NOMO-1 treated with DMSO at 0.1 percent for 48 hours (cell line): ENCODE results near the gene CDK5.

Experiments used
- DNase-seq: peaks from one replicate; lab custom pipeline; 2025; ENCODE audit not compliant: unreplicated experiment; lab: John Stamatoyannopoulos, UW

Gene CDK5

DNA sequence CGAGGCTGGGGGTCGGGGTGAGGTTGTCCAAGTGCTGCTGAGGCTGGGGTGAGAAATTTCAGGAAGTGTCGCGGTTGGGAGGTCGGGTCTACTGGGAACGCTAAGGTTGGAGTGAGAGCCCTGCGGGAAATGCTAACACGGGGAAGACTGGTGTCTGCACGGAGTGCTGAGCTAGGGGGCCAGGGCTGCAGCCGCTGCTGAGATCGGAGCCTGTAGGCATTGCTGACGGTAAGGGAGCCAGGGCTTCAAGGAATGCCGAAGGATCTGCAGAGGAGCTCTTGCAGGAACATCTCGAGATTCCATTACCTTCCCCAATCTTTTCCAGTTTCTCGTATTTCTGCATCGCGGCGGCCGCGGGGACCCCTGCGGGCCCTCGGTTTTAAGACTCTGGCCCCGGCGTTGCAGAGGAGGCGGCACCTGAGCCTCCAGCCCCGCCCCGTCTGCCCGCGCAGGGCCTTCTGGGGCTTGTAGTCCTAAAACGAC, at the start of gene CDK5:
CDK5 (minus strand) TSS at position 392 of the 483 bp plus-strand sequence; CDS start at position 343, 49 bp downstream.
- no peak for DNase-seq

DNA sequence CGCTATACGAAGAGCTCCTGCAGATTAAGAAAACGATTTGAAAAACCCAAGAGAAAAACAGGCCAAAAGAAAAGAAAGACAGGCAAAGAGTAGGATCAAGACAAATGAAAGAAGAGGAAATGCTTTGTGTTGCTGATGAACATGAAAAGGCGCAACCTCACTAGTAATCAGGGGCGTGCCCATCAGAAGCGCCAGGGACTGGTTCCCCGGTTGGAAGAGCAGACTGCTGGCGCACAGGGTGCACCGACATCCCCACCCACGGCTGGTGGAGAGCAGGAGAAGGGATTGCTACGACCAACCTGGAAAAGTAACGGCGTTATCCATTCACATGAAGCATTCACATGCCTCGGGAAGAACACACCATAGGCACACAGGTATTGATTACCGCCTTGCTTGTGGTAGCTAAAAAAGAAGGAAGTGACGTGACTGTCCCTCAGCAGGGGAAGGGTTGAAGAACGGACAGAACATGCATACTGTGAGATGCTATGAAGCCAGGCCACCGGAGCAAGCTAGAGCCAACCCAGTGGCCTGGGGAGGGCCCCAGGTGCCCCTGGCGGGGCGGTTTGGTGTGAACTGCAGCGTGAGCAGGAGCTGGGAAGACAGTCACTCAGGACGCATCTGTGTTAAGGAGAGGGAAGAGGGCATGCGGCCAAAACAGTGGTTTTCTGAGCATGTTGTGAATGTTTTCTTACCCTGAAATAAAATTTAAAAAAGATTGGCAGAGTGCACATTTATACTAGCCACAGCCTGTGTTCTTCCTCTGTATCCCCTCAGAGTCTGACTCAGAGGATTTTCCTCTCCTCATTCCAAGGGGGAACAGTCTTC, 46.9 kb upstream of the CDK5 start:
- no peak for DNase-seq

DNA sequence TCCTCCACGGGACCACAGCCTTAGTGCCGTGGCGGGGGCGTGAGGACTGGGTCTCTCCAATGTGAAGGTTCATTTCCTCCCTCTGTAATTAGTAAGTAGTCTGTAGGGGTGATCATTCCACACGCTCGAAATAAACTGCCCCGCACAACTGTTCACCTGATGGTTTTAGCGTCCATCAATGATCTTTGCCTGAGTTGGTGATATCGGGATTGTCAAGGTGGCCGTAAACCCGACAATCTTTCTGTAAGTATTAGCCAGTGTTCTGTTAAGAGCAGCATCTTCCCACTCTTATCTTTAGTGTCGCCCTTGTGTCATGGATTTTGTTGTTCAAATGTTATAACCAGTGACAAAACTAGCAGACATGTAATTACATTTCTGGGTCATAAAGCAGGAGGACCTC, 46.3 kb upstream of the CDK5 start:
- DNase-seq: no peak

DNA sequence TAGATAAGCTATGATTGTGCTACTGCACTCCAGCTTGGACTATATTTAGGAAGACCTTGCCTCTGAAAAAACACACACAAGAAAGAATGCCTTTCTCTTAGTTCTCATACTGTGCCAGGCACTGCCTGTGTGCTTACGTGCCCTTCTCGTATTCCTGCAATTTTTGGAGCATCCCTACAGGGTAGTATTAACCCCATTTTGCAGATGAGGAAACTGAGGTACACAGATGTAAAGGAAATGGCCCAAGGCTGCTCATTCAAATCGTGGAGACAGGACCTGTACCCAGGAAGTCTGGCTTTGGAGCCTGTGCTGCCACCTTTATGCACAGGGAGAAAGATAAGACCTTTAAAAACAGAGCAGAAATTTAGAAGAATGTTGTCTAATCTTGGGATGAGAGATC, 45.3 kb upstream of the CDK5 start:
- DNase-seq: no peak

DNA sequence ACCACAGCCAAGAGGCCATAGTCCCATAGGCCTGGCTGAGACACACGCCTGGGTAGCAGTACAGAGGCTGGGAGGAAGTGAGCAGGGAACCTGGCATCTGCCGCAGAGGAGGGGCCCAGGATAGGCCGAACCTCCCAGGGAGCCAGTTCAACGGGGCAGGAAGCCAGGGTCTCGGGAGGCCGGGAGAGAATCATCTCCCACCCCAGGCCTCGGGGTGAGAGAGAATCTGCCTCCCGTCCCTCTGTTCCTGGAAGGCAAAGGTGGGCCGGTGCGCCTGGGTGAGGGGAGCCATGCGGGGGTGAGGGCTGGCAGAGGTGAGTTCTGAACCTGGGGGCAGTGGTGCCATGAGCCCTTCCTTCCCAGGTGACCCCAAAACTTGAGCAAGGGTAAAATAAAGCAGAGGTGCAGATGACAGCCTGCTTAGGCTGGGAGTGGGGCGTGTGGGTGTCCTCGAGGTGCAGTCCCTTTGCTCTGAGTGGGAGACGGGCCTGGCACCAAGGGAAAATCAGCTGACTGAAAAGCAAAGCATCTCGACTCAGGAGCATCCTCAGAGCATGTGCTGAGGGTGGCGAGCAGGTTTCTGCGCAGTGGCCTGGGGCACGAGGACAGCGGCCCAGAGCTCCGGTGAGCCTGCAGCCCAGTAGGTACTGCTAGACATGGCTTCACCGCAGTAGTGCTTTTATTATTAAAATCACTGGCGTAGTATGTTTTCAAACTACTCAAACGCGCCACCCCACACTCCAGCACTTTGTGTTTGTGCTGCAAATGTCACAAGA, 44.1 kb upstream of the CDK5 start:
- no peak for DNase-seq

DNA sequence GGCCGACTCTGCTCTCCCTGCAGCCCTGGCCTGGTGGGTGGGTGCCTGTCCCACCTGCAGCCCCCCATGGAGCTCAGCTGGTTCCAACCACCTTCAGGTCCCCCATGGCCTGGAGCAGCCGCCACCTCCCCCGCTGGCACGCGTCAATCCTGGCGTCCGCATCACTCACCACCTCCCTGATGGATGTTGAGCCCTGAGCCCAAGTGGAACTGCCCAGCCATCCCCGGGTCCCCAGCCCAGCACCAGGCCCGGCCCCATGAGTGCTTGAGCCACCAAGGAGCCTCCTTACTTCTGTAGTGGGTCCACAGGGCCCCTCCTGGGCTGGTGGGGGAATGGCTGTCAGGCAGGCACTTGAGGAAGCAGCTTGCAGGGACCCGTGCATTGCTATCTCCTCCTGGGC, 43.2 kb upstream of the CDK5 start:
- no peak for DNase-seq

DNA sequence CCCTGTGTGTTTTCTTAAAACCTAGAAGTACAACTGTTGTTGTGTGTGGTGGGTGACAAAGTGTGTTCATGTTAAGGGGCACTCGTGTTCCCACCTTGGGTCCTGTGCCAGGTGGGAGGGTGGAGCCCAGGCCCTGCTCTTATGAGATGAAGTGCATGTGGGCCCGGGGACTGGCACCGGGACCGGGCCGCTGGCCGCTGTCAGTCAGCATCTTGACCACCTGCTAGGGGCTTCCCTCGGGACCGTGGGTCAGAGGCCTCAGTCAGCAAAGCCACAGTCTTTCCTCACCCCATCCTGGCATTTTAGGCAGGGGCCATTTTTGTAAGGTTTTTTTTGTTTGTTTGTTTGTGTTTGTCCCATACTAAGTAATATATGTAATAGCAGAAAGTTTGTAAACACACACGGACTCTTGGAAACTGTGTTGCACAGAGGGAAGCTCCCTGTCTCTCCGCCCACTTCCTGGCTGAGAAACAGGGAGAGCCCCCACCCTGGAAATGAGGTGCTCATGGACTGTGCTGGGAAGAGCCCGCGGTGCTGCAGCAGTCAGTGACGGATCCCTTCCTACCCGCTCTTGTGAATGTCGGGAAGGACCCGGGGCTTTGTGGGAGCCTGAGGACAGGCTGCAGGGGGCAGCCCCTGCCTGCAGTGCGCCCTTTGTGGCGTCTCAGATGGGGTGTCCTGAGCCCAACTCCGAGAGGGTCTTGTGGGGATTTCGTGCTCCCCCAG, 42.0 kb upstream of the CDK5 start:
- no peak for DNase-seq

DNA sequence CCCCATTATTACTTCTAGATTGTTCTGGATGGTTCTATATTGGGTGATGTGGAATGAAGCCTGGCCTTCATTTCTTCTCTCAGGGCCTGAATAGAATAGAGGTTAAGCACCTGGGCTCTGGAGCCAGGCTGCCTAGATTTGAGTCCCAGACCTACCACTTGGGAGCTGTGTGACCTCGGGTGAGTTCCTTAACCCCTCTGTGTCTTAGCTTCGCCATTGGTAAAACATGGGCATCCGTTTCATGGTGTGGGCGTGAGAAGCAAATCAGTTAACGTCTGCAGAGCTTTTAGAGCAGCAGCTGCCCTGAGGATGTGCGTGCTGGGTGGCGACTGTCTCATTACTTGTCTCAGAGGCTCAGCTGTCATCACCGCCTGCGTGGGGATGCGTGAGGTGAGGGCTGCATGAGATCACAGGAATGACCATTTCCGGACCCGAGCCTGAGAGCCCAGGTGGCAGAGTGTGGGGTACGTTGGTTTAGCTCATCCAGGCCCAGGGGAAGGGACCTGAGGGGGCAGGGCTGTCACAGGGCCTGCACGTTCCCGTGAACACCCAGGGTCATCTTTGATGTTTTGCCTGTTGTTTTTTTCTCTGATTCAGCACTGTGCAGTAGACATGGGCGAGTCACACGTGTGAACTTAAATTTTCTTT, 38.3 kb upstream of the CDK5 start:
- no peak for DNase-seq

DNA sequence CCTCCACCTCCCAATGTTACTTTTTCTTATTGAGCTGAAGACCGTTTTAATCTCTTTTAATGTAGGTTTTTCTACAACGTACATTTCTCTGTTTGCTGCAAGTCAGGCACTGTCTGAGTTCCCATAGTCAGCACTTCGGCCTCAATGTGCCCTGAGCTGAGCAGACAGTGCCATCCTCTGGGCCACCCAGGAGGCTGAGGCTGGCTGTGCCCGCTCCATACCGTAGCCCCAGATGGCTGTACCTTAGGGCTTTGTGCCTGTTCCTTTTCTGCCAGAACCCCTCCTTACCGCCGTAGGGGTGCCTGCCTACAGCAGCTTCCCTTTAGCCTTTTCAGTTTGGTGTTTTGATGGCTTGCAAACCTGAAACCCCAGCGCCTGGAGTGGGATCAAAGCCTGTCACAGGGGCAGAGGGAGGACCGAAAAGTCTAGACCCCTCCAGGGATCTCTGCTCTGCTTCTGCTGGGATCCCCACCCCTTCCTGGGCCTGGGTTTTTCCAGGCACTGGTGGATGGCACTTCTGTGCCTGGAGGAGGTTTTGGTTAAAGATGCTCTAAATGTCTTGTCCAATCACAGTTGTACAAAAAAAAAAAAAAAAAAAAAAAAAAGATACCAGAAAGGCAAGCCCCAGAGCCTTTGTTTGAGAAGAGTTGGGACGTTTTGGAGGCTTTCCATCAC, 37.6 kb upstream of the CDK5 start:
- DNase-seq: no peak

DNA sequence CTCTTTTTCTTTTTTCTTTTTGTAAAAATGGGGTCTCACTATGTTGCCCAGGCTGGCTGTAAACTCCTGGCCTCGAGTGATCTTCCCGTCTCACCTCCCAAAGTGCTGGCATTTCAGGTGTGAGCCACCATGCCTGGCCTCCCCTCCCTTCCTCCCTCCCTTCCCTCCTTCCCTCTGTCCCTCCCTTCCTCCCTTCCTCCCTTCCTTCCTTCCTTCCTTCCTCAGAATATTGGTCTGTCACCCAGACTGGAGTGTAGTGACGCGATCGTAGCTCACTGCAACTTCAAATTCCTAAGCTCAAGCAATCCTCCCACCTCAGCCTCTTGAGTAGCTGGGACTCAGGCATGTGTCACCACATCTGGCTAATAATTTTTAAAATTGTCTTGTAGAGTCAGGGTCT, 37.0 kb upstream of the CDK5 start:
- DNase-seq: no peak

DNA sequence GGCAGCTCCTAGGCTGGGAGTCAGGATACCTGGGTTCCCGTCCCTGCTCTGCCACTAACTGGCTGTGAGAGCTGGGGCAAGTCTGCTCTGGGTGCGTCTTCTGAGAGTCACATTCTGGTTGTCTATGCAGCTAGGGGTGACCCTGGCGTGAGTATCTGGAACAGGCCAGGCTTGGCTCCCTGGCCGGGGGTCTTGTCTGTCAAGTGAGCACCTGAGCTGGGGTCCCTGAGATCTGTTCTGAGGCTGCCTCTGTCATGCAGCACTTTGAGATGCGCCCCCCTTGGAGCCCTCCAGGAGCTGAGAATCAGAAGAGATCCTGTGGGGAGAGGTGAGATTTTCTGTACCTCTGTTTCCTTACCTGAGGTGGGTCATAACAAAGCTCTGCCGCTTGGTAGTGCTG, 36.1 kb upstream of the CDK5 start:
- no peak for DNase-seq

DNA sequence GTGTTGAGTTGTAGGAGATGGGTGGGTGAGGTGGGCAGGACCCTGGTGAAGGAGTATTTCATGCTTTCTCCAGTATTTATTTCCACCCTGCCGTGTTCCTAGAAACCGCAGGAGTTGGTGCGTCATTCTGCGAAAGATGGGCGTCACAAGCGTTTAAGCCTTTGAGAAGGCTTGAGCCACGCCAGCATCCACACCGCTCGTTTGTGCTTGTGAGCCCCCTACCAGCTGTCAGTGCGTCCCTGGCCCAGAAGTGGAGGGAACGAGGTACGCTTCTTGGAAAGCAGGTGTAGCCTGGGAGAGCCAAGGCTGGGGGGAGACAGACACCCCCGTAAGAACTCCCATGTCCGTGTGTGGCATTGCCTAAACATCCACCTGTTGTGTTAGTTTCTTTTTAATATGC, 34.3 kb upstream of the CDK5 start:
- DNase-seq: no peak

DNA sequence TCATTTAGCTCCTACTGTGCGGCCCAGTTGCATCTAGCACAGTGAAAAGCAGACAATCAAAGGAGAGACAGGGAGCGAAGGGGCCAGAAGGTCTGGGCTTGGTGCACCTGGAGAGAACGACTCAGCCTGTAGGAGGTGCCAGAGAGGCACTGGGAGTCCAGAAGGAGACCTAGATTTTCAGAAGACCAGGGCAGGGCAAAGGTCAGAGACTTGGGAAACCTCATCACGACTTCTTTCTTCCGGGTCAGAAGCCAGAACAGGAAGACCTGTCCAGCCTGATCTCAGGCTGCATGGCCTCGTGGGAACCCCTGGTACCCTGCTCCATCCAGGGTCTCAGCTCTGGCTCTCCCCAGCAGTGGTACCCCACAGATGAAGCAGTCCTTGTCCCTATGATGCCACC, 33.7 kb upstream of the CDK5 start:
- DNase-seq: peak; percentile 34

DNA sequence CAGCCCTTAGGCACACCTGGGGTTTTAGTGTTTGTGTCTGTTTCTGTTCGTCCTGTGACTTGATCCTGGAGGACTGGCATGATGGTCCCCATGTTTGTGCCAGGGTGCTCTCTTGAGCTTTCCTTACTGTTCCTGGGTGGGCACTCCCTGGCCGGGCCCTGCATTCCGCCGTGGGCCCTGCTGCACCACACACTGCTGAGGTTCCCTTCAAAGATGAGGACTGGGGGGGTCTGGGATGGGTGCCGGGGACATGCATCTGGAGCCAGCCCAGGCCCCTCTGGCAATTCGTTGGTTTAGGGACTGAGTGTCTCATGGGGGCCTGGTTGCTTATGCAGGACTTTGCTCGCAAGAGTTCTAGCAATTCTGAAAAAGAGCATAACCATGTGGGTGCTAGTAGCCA, 33.3 kb upstream of the CDK5 start:
- DNase-seq: no peak

DNA sequence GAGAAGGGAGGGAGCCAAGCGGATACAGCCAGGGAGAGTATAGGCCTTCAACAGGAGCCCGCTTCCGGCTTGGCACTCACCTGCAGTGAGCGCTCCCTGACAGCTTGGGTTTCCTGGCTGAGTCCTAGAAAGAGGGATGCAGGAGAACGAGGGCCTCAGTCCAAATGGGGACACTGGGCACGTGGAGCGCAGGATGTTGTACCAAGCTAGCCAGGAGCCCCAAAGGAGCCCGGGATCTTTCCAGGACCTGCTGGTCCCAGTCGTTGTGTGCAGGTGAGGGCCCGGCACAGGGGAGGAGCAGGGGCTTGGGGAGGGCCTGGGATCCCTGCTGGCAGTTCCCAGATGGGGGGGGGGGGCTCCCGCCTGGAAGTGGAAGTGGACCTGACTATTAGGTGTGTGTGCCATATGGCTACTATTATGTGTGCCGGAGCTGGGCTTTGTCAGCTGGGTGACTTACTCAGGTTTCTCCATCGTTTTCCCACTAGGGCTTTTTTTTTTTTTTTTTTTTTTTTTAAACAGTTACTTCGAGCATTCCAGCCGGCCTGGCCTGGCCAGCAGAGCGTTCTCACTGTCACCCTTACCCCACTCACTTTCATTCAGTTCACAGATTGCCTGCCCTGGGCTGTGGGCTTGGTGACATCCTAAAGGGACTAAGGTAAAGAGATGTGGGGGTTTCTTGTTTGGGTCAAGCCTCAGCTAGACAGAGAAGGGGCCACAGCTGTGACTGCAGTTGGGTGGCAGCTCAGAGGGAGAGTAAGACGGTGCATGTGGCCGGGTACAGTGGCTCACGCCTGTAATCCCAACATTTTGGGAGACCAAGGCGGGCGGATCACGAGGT, 32.4 kb upstream of the CDK5 start:
- DNase-seq: no peak

DNA sequence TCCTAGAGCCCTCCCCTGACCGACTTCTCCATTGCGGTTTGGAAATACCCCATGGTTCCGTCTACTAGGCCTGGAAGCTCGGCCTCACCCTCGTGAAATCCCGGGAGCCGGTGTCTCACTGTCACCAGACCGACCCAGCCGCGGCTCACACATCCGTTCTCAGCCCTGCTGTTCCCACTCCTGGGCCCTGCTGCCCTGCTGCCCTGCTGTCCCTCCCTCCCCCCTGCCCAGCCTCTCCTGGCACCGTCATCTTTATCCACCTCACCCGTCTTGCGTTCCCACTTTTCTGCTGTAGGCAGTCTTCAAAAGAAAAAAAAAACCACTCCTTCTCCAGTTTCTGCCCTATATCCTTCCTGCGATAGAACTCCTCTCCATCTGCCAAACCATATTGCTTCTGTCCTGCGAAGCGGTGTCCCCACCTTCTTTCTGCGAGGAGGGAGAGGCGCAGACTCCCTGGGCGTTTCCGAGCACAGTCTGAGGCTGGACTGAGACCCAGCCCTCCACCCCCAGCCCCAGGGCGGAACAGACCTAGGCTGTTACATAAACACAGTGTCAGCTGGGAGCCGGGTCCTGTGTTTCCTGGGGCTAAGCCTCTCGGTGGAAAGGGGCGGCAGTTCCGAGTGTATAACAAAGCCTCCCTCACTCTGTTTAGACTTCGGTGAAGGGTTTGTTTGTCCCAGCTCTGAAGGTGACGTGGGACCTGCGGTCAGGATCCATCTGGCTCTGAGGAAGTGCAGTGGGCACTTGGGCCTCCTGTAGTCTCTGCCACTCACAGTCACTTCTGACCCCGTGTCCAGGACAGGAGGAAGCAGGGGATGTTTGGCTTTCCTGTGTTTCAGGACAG, 31.4 kb upstream of the CDK5 start:
- no peak for DNase-seq

DNA sequence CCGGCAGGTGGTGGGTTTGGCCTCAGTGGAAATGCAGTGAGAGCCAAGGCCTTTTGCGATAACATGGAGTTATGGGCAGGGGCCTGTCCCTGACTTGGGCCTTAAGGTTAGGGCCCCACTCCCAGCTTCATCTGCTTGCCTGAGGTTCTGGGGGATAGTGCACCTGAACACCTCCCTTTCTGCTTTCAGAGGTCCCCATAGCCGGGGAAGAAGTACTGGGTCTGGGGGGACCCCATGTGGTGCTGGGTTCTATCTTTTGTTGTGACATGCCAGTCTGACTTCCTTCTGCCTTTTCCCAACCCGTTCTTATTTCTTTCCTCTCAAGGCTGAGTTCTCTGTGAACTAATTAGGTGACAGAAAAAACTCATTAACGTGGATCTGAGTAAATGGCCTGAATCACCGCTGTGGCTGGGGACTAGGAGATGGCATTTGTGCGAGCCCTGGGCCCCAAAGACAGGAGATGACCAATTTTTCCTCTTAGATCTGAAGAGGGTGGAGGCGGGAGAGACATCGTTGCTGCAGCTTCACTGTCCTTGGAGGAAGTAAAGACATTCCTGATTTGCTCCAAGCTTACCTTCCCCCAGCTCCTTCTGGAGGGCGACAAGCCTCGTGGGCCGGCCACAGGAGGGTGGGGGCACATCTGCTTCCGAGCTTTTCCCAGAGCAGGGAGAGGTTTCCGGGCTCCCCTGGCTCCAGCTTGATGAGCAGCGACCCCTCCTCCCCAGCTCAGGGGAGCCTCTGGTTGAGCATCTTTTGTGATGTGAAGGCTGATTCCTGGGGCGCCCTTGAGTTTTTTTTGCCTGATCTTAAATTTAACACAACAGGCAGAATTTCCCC, 30.5 kb upstream of the CDK5 start:
- no peak for DNase-seq
